GM06990 (cell line): ENCODE measurements around the gene NKAIN4.

Experiments used
- DNase-seq: peaks from one replicate; pipeline ENCODE4 v3.0.0-alpha.2; 2011; ENCODE audit not compliant: insufficient read length; ENCODE audit errors: extremely low read depth
- H3K27me3 ChIP-seq: replicated peaks from 2 replicates; pipeline ENCODE4 v1.6.0; 2011; ENCODE audit warnings: low read length; ENCODE audit not compliant: control insufficient read depth, insufficient read depth
- H3K36me3 ChIP-seq: 2 replicates; pipeline ENCODE4 v1.5.1; 2011; ENCODE audit warnings: low read length; ENCODE audit not compliant: control insufficient read depth, insufficient read depth
- H3K4me3 ChIP-seq: replicated peaks from 2 replicates; pipeline ENCODE4 v1.5.1; 2011; ENCODE audit warnings: low read depth, mild to moderate bottlenecking, control low read depth, low read length
- TF ChIP-seq, protein P1 (sequence below): IDR thresholded peaks from 2 replicates; pipeline ENCODE4 v1.5.1; 2011; ENCODE audit warnings: low read length, control low read depth, mild to moderate bottlenecking, inconsistent platforms; ENCODE audit not compliant: insufficient read depth, poor library complexity, severe bottlenecking

Gene NKAIN4

DNA sequence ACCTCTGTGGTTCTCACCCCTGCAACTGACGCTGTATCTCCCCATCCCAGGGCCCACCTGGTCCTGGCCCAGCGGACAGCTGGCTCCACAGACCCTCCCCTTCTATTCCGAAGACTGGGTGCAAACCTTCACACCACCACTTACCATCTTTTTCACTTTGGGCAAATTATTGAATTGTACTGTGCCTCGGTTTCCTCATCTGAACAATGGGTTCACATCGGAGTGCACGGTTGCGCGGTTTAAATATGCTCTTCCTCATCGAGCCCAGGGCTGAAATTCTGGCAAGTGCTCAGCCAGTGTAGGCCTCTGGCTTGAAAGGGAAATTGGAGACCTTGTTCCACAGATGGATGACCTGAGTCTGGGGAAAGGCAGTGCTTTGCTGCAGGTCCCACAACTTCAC is 15.5 kb upstream of the NKAIN4 start:
- no peak for DNase-seq

DNA sequence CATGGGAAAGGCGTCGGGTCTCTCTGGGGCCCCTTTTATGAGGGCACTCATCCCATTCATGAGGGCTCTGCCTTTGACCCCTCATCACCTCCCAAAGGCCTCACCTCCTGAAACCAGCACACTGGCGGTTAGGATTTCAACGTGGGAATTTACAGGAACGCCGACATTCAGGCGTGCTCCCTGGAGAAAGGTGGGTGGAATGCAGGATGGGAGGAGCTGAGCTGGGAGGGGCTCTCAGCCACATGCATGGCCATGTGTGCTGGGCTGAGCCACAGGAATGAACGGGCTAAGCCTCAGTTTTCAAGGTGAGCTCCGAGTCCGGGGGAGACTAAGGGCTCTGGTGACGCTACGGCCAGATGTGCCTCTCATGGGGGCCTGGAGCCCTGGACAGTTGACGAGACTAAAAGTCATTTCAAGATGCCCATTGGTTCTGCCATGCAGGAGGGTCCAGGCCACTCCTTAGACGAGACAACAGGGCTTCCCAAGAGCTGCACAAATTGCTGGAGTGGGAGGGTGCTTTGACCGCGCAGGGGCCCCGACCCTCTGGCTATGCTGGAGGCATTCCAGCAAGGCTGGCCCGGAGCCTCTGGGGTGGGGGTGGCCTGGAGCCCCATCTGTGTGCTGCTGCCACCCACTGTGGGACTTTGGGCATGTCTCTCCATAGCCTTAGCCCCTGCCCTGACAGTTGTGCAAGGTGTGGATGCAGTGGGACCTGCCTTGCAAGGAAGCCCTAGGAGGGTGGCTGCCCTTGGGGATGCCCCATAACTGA is 14.6 kb upstream of the NKAIN4 start:
- Histone ChIP-seq H3K36me3 (no peaks in the 10 kb centered on the region), H3K27me3 (no peaks in the 10 kb centered on the region), H3K4me3 (no peak overlapping the region)
- TF ChIP-seq, protein P1, sequence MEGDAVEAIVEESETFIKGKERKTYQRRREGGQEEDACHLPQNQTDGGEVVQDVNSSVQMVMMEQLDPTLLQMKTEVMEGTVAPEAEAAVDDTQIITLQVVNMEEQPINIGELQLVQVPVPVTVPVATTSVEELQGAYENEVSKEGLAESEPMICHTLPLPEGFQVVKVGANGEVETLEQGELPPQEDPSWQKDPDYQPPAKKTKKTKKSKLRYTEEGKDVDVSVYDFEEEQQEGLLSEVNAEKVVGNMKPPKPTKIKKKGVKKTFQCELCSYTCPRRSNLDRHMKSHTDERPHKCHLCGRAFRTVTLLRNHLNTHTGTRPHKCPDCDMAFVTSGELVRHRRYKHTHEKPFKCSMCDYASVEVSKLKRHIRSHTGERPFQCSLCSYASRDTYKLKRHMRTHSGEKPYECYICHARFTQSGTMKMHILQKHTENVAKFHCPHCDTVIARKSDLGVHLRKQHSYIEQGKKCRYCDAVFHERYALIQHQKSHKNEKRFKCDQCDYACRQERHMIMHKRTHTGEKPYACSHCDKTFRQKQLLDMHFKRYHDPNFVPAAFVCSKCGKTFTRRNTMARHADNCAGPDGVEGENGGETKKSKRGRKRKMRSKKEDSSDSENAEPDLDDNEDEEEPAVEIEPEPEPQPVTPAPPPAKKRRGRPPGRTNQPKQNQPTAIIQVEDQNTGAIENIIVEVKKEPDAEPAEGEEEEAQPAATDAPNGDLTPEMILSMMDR: no peak
- no peak for DNase-seq

More for the DNA sequence above, 15.5 kb upstream of the NKAIN4 start:
- no peak overlapping the region for H3K4me3 ChIP-seq
- H3K27me3 ChIP-seq: no peaks in the 10 kb centered on the region
- no peaks in the 10 kb centered on the region for H3K36me3 ChIP-seq
- TF ChIP-seq, protein P1: no peak

DNA sequence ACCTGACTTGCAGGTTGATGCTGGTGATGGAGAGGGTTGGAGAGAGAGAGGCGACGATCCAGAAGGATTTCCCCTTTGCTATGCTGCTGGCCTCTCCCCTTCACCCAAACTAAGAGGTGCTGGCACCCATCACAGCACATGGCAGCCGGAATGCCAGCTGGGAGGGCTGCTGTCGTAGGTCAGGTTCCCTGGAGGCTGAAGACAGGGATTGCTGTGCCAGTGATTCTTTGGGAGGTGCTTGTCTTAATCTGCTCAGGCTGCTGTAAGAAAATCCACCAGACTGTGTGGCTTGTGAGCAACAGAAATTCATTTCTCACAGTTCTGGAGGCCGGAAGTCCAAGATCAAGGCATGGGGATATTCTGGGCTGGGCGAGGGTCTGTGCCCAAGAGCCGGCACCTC is 14.0 kb upstream of the NKAIN4 start:
- no peaks in the 10 kb centered on the region for H3K36me3 ChIP-seq
- TF ChIP-seq, protein P1: no peak
- no peak overlapping the region for H3K4me3 ChIP-seq
- no peaks in the 10 kb centered on the region for H3K27me3 ChIP-seq
- DNase-seq: no peak

DNA sequence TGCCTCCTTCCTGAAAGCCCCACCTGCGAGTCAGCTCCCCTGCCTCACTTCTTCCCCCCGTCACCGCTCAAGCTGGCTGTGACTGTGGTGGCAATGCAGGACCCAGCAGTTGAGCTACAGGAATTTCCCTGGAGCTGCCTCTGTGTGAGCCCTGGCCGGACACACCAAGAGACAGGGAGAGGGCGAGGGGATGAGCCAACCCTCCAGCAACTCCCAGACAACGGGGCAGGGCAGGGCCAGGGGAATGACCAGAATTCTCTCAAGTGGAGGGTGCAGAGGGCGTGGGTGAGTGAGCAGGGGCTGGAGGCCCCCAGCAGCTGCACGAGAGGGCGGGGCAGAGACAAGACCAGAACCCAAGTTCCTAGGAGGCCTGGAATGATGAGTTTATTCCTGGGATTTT is 13.4 kb upstream of the NKAIN4 start:
- no peaks in the 10 kb centered on the region for H3K36me3 ChIP-seq
- no peak for DNase-seq
- no peak overlapping the region for H3K4me3 ChIP-seq
- TF ChIP-seq, protein P1: no peak
- no peaks in the 10 kb centered on the region; the same call in 1 of the 2 replicates for H3K27me3 ChIP-seq

DNA sequence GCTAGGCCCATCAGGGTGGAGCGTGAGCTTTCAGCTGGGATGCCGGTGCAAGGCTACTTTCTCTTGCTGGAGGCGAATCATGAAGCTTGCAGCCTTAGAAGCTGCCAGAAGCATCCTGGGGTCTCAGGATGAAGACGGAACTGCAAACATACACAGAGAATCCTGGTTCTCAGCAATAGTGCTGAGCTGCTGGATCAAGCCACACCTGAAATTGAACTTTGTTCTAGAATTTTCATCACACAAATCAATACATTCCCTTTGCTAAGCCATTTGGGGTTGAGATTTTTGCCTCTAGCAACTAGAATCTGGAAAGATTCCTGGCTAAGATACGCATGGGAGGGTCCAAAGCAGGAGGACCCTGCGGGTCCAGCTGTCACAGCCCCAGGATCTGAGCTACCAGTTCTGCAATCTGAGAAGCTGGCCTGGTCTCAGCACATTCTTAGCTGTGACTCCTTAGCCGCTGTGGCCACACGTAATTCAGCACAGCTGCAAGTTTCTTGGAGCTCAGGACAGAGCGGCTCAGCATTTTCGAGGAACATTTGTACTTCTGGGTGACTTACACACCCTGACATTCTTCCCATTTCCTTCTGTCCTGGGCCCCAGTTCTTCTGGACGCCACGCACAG is 11.7 kb upstream of the NKAIN4 start:
- no peak for DNase-seq
- TF ChIP-seq, protein P1: no peak
- Histone ChIP-seq H3K36me3 (no peaks in the 10 kb centered on the region), H3K4me3 (no peak overlapping the region), H3K27me3 (peaks cover 1% of the 10 kb centered on the region; the same call in 1 of the 2 replicates)
